HG03045 (cell line): ENCODE data around the gene MAB21L4.

Experiments
- ATAC-seq: cut with Tn5 transposase; IDR thresholded peaks from one replicate; pipeline ENCODE4 v1.9.1; 2021; ENCODE audit warnings: mild to moderate bottlenecking, moderate library complexity; ENCODE audit not compliant: unreplicated experiment

MAB21L4 gene

DNA sequence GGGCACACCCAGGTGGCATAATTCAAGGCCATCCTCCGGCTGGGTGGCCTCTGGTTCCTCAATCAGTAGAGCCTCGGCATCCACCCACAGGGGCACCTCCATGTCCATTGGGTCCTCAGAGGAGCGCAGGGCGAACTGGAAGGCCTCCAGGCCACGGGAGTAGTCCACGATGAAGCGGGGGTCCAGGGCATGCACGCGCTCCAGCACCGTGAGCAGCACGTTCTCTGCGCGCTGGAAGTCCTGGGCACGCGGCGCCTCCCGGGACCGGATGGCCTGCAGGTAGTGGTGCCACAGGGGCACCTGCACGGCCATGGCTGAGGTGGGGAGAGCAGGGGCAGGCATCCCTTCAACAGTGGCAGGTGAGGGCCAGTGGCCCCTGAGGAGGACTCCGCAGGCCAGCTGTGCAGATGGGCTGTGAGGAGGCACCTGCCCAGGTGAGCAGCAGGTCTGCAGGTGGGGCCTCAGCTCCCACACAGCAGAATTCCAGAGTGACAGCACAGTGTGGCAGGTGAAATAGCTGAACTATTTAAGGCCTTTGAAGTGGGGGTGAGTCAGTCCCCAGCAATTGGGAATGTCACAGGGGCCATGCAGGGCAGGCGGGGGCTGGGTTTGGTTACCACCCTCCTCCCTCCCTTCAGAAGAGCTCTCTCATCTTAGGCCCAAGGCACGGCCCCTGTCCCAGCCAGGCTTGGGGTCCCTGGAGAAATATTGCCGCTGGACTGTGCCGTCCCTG is at the start of gene MAB21L4:
TSS of gene MAB21L4 (minus strand) at position 501 of the 733 bp plus-strand sequence. CDS start at position 342, 159 bp downstream.
- no peak for ATAC-seq

DNA sequence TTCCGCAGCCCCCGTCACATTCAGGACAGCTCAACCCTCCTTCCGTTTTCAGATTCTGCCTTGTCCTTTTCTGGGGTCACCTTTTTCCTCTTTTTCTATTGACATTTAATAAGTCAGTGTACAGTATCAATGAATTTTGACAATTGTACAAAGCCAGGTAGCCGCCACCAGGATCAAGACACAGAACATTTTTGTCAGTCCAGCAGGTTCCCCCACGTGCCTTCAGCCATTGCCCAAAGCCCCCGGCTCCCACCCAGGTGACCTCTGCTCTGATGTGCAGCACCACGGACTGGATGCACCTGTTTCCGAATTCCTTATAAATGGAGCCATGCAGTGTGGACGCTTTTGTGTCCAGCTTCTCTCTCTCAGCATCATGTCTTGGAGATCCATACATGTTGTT is 40.1 kb upstream of the MAB21L4 start:
- no peak for ATAC-seq

DNA sequence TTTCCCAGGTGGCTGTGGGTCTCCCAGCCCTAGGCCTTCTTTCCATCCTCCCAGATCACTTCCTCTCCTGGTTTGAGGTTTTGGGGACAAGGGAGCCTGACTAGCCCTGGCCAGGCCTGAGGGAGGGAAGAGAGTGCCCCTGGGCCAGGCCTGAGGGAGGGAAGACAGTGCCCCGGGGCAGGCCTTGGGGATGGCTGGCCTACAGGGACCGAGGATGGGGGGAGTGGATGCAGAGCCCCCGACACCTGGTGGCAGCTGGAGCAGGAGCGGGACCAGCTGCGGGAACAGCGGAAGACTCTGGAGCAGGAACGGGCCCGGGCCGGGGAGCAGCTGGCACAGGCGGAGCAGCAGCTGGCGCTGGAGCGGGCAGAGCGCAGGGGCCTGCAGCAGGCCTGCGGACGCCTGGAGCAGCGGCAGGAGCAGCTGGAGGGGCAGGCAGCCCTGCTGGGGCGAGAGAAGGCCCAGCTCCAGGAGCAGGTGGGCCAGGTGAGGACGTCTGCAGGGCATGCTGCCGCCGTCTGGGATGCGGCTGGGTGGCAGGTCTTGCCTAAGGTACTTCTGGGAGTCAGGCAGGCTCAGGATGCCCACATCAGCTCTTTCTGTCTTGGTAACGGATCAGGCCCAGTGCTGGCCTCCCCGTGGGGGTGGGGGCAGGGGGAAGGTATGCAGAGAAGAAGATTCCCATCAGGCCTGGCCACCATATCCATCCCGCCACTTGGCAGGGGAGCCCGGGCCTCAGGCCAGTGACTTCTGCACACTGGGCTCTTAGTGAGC is 39.3 kb upstream of the MAB21L4 start:
- ATAC-seq: no peak

DNA sequence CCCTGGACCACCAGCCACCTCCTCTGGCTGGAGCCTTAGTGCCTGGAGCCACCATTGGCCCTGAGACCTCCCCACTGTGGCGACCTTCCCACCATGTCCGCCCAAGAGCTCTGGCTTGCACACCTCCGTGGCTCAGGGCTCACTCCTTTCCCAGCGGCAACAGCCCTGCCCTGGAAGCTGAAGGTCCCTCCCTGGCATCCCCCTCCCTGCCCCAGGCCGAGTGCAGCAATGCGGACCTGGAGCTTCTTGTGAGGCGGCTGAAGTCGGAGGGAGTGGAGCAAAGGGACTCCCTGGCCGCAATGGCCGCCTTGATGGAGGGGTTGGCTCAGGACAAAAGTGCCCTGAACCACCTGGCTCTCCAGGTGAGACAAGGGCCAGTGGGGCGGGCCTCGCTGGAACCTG is 38.7 kb upstream of the MAB21L4 start:
- no peak for ATAC-seq

DNA sequence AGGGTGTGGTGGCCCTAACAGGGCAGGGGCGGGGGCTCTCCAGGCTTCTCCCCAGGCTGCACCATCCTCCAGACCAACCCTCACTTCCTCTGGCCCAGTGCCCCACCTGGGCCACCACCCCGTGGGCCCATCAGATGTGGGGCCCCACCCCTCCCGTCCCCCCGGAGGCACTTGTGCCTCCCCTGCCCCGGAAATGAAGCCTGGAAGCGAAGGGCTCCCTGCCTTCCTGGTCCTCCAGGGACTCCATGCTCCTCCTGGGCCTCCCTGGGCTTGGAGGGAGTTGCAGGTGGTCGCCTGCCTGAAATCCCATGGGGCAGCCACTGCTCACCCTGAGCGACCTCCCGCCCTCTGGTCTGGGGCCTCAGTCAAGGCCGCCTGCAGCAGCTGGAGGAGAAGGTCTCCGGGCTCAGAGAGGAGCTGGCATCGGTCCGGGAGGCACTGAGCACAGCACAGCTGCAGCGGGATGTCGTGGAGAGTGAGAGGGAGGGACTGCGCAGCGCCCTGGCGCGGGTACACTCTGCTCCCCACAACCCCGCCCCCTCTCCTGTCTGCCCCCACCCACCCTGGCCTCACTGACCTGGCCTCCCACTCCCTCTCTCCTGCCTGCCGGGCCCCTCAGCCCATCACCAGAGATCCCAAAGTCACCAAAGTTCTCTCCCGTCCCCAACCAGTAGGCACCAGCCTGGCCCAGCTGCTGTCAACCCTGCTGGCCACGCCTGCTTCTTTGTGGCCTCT is 38.2 kb upstream of the MAB21L4 start:
- ATAC-seq: no peak

DNA sequence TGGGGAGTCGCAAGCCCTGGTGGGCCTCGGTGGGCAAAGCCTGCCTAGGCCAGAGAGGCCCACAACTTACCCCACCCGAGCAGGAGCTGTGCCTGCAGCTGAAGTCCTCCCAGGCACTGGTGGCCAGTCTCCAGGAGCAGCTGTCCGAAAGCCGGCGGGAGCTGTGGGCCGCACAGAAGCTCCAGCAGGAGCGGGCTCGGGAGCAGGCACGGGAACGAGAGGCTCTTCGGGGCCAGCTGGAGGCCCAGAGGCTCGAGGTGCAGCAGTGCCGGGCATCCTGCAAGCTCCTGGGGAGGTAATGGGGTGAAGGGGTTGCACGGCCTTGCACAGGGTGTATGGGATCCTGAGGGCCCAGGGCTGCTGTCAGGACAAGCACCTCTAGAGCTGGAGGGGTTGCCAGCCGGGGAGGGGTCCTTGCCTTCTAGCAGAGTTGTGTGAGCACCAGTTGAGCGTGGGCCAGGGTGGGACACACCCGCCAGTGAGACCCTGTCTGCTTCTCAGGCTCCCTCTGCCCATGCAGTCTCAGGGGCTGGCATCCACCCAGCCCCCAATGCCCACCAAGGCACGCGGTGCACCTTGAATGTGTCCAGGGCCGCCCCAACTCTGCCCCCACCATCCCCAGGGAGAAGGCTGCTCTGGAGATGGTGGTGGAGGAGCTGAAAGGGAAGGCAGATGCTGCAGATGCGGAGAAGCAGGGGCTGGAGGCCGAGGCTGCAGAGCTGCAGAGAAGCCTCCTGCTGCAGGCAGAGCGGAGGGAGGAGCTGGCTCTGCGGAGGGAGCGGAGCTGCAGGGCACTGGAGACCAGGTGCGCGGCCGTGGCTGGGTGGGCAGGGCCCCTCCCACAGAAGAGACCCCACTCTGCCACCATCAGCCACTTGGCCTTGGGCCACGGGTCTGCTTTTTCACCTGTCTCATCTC is 37.4 kb upstream of the MAB21L4 start:
- ATAC-seq: no peak

DNA sequence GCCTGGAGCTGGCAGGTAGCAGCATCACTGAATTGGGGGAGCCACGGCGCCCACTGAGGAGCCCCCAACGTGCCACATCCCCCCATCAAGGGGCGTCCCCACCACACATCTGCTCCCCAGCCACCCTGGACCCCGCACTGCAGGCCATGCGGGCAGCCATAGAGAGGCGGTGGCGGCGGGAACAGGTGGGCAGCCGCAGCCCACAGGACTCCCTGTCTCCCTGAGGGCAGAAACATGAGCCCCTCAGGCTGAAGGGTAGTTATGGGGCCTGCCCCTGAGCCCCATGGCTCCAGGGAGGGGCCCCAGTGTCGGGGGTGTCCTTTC is 36.7 kb upstream of the MAB21L4 start:
- no peak for ATAC-seq

DNA sequence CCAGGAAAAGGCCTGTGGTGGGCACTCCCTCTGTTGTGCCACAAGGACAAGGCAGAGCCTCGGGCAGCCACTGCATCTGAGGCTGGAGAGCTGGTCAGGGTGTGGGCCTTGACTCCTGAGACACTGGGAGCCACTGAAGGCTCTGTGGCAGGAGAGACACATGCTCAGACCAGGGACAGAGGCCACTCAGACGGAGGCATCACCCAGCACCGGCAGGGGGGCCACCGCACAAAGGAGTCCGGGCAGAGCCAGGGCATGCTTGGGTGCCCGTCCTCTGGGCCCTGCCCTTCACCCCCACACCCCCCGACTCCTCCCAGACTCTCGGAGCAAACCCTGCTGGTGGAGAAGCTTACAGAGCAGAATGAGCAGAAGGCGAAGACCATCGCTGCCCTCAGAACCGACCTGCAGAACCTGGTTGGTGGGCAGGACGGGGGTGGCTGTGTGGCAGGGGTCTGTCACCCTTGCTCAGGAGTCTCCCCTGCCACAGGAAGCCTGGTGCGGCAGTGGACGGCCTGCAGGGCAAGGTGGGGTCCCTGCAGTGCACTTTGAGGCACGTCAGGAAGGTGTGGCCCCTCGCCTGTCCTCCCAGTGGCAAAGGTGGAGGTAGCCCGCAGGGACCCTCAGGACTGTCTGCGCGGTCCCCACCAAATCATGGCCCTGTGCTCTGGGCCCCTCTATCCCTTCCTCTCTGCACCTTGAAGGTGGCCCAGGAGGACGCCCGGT is 36.2 kb upstream of the MAB21L4 start:
- no peak for ATAC-seq

DNA sequence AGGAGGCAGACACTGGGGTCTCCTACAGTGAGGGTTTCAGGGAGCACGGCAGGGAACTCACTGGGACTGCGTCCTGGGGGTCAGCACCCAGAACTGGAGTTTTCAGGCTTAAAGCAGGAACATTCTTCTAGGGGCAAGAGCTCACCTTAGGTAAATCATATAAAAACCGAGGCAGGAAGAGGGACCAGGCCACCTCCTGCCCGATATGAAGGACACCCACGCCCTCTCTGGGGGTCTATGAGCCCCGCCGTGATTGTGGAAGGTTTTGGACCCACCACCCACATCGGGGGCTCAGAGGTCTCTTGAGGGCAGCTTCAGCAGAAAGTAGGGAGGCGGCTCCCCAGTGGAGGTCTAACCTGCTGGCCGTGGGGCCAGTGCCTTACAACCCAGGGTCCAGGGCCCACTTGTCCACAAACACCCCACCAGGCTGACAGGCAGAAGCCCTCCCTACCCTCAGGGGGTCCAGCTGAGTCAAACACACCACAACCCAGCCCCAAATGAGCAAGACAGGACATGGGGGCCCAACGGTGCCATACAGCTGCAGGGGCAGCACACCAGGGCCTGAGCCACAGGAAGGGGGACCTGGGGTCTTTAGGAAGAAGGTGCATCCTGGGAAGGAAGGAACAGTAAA is 35.5 kb upstream of the MAB21L4 start:
- ATAC-seq: no peak

DNA sequence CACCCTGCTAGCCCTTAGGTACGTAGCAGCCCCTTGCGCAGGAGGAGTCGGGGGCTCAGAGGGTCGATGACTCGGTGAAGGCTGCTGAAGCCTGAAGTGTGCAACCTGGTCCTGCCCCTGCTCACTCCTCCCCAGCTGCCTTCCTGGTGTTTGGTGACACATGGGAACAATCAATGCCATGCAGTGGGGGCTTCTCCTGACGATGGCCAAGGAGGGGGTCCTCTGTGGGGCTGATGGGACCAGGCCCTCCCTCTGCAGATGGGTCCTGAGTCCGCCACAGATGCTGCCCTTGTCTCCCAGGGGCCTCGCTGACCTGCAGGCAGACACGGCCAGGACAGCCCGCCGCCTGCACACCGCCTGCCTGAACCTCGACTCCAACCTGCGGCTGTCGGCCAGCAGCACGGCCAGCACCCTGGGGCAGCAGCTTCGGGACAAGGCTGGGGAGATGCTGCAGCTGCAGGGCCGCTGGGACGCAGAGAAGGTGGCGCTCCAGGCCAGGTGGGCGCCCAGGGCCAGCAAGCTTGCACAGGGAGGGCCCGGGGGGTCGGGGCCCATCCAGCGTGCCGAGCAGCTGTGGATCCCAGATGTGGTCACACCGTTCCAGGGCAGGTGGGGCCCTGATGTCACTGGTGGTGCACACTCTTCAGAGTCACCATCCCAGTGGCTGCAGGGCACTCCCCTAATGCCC is 34.8 kb upstream of the MAB21L4 start:
- no peak for ATAC-seq

DNA sequence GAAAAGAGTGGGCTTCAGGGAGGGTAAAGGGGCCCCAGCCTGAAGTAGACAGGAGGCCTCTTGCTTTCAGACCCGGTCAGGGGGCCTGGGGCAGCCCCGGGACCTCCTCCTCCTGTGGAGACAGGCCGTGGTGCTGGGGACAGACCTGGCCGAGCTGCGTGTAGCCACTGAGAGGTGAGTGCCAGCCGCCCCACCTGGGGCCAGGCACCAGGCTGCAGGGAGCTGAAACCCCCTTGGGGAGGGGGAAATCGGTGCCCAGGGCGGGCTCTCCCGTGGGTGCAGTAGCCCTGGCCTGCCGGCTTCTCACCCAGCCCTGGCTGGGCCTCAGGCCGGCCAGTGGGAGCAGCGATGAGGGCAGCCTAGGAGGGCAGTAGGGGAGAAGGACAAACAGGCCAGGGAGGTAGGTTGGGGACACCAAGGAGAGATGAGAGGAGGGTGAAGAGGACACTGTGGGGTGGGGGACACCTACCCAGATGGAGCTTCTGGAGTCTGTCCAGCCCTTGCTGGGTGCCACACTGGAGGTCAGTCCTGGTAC is 34.2 kb upstream of the MAB21L4 start:
- ATAC-seq: no peak

DNA sequence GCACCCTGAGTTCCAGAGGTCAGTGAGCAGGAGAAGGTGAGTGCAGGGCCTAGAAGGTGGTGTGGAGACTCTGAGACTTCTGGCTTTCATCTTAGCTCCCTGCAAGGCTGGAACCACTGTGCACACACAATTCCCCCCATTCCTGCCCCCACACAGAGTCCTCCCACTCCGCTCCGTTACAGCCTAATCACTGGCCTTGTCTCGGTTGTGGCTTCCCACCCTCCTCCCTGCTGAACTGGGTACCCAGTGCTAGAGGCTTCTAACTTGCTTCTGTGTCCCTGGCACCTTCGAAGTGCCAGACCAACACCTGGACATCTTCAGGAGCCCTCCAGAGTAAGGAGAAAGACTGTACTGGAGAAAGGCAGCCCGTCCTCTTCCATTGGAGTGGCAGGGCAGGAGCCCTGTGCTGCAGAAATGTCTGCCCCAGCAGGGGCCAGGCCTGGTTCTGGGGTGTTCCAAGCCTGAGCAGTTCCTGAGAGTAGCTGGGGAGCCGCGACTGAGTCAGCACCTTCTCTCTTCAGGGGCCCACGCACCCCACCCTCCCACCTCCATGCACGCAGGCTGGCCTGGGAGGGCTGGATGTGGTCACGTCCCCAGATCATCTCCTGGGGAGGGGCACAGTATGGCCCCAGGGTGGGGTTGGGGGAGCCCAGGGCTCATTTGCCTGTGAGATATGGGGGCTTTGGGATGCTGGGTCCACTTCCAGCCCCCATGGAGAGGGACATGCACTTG is 33.6 kb upstream of the MAB21L4 start:
- ATAC-seq: no peak

DNA sequence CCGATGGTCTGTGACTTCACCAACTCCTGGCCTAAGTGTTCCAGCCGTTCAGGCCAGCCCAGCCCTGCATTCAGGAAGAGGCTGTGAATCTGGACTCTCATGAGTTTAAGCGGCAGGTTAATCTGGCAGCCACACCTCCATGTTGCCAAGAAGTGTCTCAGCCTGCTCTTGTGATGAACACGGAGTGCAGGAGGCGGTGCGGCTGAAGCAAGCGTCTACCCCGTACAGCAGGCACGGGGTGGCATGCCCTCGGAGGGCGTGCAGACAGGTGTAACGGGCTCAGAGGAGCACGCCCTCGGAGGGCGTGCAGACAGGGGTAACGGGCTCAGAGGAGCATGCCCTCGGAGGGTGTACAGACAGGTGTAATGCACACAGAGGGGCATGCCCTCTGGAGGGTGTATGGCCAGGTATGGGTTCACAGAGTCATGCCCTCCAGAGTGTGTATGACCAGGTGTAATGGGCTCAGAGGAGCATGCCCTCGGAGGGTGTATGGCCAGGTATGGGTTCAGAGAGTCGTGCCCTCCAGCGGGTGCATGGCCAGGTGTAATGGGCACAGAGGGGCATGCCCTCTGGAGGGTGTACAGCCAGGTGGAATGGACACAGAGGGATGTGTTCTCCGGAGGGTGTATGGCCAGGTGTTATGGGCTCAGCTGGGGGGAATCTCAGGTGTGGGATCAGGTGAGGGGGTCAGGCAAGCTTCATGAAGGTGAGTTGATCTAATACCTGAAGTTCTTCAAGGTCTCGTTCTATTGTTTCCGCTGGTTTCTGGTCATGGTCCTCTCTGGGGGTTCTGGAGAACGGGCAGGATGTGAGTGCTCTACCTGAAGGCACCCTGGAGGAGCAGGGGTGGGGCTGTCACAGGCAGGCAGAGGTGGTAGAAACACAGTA is 32.8 kb upstream of the MAB21L4 start:
- ATAC-seq: no peak

DNA sequence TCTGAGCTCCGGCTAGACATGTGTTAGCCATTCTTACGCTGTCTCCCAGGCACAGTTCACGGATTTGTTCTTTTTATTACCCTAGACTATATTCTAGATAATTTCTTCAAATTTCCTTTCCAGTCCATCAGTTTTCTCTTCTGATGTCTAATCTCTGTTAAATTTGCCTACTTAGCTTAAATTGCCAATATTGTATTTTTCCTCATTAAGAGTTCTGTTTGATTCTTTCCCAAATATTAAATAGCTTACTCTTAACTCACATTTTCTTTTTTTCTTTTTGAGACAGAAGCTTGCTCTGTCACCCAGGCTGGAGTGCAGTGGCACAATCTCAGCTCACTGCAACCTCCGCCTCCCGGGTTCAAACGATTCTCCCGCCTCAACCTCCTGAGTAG is 31.4 kb upstream of the MAB21L4 start:
- ATAC-seq: no peak

DNA sequence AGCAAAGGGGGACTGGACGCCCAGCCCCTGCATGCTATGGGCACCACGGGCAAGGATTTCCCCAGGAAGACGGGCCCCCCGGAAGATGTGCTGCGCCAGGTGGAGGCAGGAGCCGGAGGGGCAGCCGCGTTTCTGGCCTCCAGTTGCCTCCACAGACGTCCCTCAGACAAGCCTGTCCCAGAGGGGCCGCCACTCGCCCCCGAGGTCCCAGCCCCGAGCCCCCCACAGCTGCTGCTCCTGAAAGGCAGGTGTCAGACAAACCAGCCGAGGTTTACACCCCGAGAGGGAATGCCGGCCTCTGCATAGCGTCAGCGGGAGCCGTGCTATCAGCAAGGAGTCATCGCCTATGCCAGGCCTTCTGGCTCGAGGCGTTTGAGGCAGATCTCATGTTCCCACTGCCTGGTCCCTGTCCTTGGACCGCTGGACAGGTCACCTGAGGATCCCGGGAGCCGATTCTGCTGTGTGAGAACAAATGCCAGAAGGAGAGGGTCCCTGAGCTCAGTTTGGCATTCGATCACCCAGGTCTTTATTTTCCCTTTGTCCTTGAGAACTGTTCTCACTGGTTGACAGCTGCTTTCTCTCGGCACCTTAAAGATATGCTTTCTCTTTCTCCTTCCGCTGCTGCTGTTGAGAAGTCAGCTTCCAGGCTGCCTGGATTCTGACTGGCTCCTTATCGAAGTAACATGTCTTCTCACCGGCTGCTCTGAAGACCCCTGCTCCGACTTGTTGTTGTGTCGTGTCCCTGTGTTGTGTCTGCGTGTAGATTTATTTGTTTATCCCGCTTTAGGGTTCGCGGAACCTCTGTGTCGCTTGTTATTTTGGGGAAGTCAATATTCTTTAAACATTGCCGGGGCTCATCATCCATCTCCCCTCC is 30.8 kb upstream of the MAB21L4 start:
- no peak for ATAC-seq
